Measurements from ENCODE around the gene SIN3A.

DNA sequence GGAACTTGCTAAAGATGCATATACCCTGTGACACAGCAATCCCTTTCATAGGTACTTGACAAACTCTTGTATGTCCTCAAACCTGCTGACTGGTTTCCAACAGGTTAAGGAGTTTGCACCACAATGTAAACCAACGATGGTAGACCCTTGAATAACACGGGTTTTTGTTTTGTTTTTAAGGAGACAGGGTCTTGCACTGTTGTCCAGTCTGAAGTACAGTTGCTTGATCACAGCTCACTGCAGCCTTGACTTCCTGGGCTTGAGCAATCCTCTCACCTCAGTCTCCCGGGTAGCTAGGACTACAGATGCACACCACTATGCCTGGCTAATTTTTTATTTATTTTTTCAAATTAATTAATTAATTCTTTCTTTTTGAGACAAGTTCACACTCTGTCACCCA lies 23.3 kb downstream of the SIN3A start:
- TF ChIP-seq EZH2 (IDR thresholded peaks at IDR 0.05; ENCODE audit: insufficient read depth, poor library complexity, severe bottlenecking) = no peak
- no peak for TF ChIP-seq EZH2phosphoT487 (IDR thresholded peaks at IDR 0.05; ENCODE audit: insufficient read depth, low read depth)

Measured in GM23248 (cell line).